Mesodermal cell (in vitro differentiated cells): ENCODE results near the gene PLPPR4.

Experiments
- H3K27ac ChIP-seq: 2 replicates; pipeline ENCODE4 v1.7.0; 2013; ENCODE audit warnings: mild to moderate bottlenecking, low read depth, low read length, moderate library complexity; ENCODE audit not compliant: severe bottlenecking
- H3K36me3 ChIP-seq: 2 replicates; pipeline ENCODE4 v1.7.1; 2013; ENCODE audit warnings: mild to moderate bottlenecking, low read length, moderate library complexity; ENCODE audit not compliant: control insufficient read depth, insufficient read depth
- H3K4me1 ChIP-seq: one replicate; pipeline ENCODE4 v1.7.1; 2013; ENCODE audit warnings: mild to moderate bottlenecking, low read length; ENCODE audit not compliant: insufficient read depth, control insufficient read depth, poor library complexity, severe bottlenecking
- H3K4me3 ChIP-seq: 2 replicates; pipeline ENCODE4 v1.7.0; 2013; ENCODE audit warnings: low read length, control low read depth, mild to moderate bottlenecking; ENCODE audit not compliant: insufficient read depth, poor library complexity, severe bottlenecking; ENCODE audit errors: extremely low read depth
- H3K9me3 ChIP-seq: 2 replicates; pipeline ENCODE4 v1.7.1; 2013; ENCODE audit warnings: mild to moderate bottlenecking, low read length, moderate library complexity; ENCODE audit not compliant: control insufficient read depth
- WGBS, 2 experiments: methylation state at CpG; one replicate each; pipeline ENCODE4 v1.1.5; 2013; ENCODE audit warnings: missing lambda C conversion rate in 2 of 2; ENCODE audit not compliant: insufficient coverage in 2 of 2; 5-methylcytosine and 5-hydroxymethylcytosine counted together

Gene PLPPR4

GRCh38 chr1:99348397-99349132 is 84.3 kb downstream of the PLPPR4 start:
- H3K27ac ChIP-seq: no peak overlapping the region
- H3K4me3 ChIP-seq: no peak overlapping the region
- 94 to 100% methylated on average over 2 of the region's 5 CpGs for WGBS, 2 experiments
- H3K9me3 ChIP-seq: no peaks in the 10 kb centered on the region
- no peaks in the 10 kb centered on the region for H3K36me3 ChIP-seq
- H3K4me1 ChIP-seq: no peaks in the 10 kb centered on the region

DNA sequence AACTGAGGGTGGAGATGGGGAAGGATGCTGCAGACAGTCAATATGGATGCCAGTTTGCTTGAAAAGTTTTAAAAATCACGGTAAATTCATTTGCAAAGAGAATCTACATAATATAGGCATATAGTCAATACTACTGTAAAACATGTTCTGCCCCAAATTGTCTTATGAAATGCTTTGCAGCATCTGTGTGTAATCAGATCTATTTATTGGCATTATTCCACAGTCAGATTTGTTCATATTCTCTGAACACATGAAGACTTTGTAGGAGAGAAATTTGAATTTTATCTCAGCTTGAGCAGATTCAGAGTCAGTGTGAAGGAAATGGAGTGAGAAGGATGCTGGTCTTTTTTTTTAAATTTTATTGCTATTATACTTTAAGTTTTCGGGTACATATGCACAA is 88.5 kb downstream of the PLPPR4 start:
- no peak overlapping the region for H3K27ac ChIP-seq
- no CpG with 5 or more reads among the region's 2 CpGs for WGBS, 2 experiments

GRCh38 chr1:99358770-99359169 is 94.5 kb downstream of the PLPPR4 start:
- H3K4me1 ChIP-seq: no peaks in the 10 kb centered on the region
- no peaks in the 10 kb centered on the region for H3K9me3 ChIP-seq
- no peak overlapping the region for H3K4me3 ChIP-seq
- H3K36me3 ChIP-seq: no peaks in the 10 kb centered on the region
- H3K27ac ChIP-seq: no peak overlapping the region

More for the DNA sequence above, 88.5 kb downstream of the PLPPR4 start:
- H3K4me3 ChIP-seq: no peak overlapping the region
- H3K4me1 ChIP-seq: no peaks in the 10 kb centered on the region
- no peaks in the 10 kb centered on the region for H3K36me3 ChIP-seq
- no peaks in the 10 kb centered on the region for H3K9me3 ChIP-seq
